Mesenchymal stem cell (in vitro differentiated cells and primary cell): Measurements from ENCODE around the gene STK11.

ENCODE experiments used
- DNase-seq: peaks from one replicate; pipeline ENCODE4 v3.0.0-alpha.2; 2013
- H2AFZ ChIP-seq: one replicate; pipeline ENCODE4 v1.6.1; 2013; ENCODE audit warnings: low read depth, mild to moderate bottlenecking, control low read depth, inconsistent platforms, low read length, moderate library complexity
- H2AK5ac ChIP-seq: 2 replicates; pipeline ENCODE4 v1.6.1; 2013; ENCODE audit warnings: low read length, moderate library complexity, mild to moderate bottlenecking, inconsistent platforms; ENCODE audit not compliant: severe bottlenecking
- H2BK120ac ChIP-seq: one replicate; pipeline ENCODE4 v1.6.1; 2013; ENCODE audit warnings: low read depth, mild to moderate bottlenecking, inconsistent platforms, low read length, moderate library complexity
- H2BK12ac ChIP-seq, 2 experiments: one replicate each; pipeline ENCODE4 v1.6.1; 2013; ENCODE audit warnings: inconsistent platforms in 2 of 2, low read length in 2 of 2, mild to moderate bottlenecking in 2 of 2, moderate library complexity in 2 of 2, control low read depth in 1 of 2
- H2BK15ac ChIP-seq: one replicate; pipeline ENCODE4 v1.6.1; 2013; ENCODE audit warnings: mild to moderate bottlenecking, low read depth, inconsistent platforms; ENCODE audit not compliant: poor library complexity, severe bottlenecking
- H2BK5ac ChIP-seq: 2 replicates; pipeline ENCODE4 v1.6.1; 2013; ENCODE audit warnings: low read depth, mild to moderate bottlenecking, low read length, control low read depth, inconsistent platforms; ENCODE audit not compliant: poor library complexity, severe bottlenecking
- H3K14ac ChIP-seq, 2 experiments: one replicate each; pipeline ENCODE4 v1.6.1; 2013; ENCODE audit warnings: inconsistent platforms in 2 of 2, low read length in 2 of 2, control low read depth in 1 of 2, mild to moderate bottlenecking in 1 of 2, moderate library complexity in 1 of 2
- H3K18ac ChIP-seq, 2 experiments: one replicate each; pipeline ENCODE4 v1.6.1; 2013; ENCODE audit warnings: inconsistent platforms in 2 of 2, low read length in 2 of 2, control low read depth in 1 of 2, low read depth in 1 of 2, mild to moderate bottlenecking in 1 of 2
- H3K23ac ChIP-seq, 2 experiments: one replicate each; pipeline ENCODE4 v1.6.1; 2013; ENCODE audit warnings: inconsistent platforms in 2 of 2, low read length in 2 of 2, mild to moderate bottlenecking in 2 of 2, moderate library complexity in 2 of 2, control low read depth in 1 of 2
- H3K27ac ChIP-seq: 2 replicates; pipeline ENCODE4 v1.5.1; 2013; ENCODE audit warnings: mild to moderate bottlenecking, moderate library complexity, low read length, control low read depth, inconsistent platforms; ENCODE audit not compliant: poor library complexity, severe bottlenecking
- H3K27me3 ChIP-seq, 2 experiments: 2 replicates each; pipeline versions ENCODE4 v1.6.1 to v1.7.0; 2013; ENCODE audit warnings: low read length in 2 of 2, mild to moderate bottlenecking in 2 of 2, moderate library complexity in 2 of 2, control low read depth in 1 of 2, inconsistent platforms in 1 of 2; ENCODE audit not compliant: control insufficient read depth in 1 of 2, insufficient read depth in 1 of 2
- H3K36me3 ChIP-seq, 2 experiments: 2 replicates each; pipeline versions ENCODE4 v1.6.1 to v1.7.0; 2013; ENCODE audit warnings: low read length in 2 of 2, control low read depth in 1 of 2, inconsistent platforms in 1 of 2, low read depth in 1 of 2, mild to moderate bottlenecking in 1 of 2; ENCODE audit not compliant: insufficient read depth in 2 of 2, control insufficient read depth in 1 of 2
- H3K4ac ChIP-seq, 2 experiments: one replicate each; pipeline ENCODE4 v1.6.1; 2013; ENCODE audit warnings: inconsistent platforms in 2 of 2, low read length in 2 of 2, mild to moderate bottlenecking in 2 of 2, moderate library complexity in 2 of 2, control low read depth in 1 of 2, low read depth in 1 of 2
- H3K4me1 ChIP-seq: 2 replicates; pipeline ENCODE4 v1.6.1; 2013; ENCODE audit warnings: low read depth, low read length, control low read depth; ENCODE audit not compliant: control insufficient read depth, insufficient read depth
- H3K4me2 ChIP-seq: 2 replicates; pipeline ENCODE4 v1.6.1; 2013; ENCODE audit warnings: low read length, mild to moderate bottlenecking, inconsistent platforms; ENCODE audit not compliant: poor library complexity, severe bottlenecking
- H3K4me3 ChIP-seq, 2 experiments: 2 replicates each; pipeline versions ENCODE4 v1.5.1 to v1.7.0; 2013; ENCODE audit warnings: low read length in 2 of 2, mild to moderate bottlenecking in 2 of 2, control low read depth in 1 of 2, low read depth in 1 of 2; ENCODE audit not compliant: insufficient read depth in 1 of 2
- H3K79me1 ChIP-seq: replicated peaks from 2 replicates; pipeline ENCODE4 v1.6.1; 2013; ENCODE audit warnings: mild to moderate bottlenecking, control low read depth, low read length, inconsistent platforms; ENCODE audit not compliant: poor library complexity, severe bottlenecking
- H3K9ac ChIP-seq: 2 replicates; pipeline ENCODE4 v1.7.0; 2013; ENCODE audit warnings: mild to moderate bottlenecking, low read length, moderate library complexity
- H3K9me3 ChIP-seq: 2 replicates; pipeline ENCODE4 v1.7.0; 2013; ENCODE audit warnings: mild to moderate bottlenecking, low read length; ENCODE audit not compliant: control insufficient read depth
- H4K8ac ChIP-seq: one replicate; pipeline ENCODE4 v1.6.1; 2013; ENCODE audit warnings: inconsistent platforms, mild to moderate bottlenecking, low read length, moderate library complexity
- H4K91ac ChIP-seq: one replicate; pipeline ENCODE4 v1.6.1; 2013; ENCODE audit warnings: mild to moderate bottlenecking, low read length, inconsistent platforms
- WGBS: methylation state at CpG from one replicate; pipeline ENCODE4 v1.1.7; 2013; ENCODE audit warnings: mixed read lengths; 5-methylcytosine and 5-hydroxymethylcytosine counted together

STK11 gene

GRCh38 chr19:1273263-1274041, 67.9 kb downstream of the STK11 start:
- peak overlapping the region in 1 of 2 experiments; percentile 24 for H3K4me3 ChIP-seq
- no peak overlapping the region for H2BK12ac ChIP-seq
- WGBS, result 94% methylated on average over 25 of the region's 25 CpGs
- H3K9me3 ChIP-seq, result no peaks in the 10 kb centered on the region
- H2AK5ac ChIP-seq, result no peak overlapping the region
- no peak overlapping the region for H3K4me2 ChIP-seq
- no peak overlapping the region for H2BK15ac ChIP-seq
- peak overlapping the region; percentile 65 for H4K91ac ChIP-seq
- H3K14ac ChIP-seq, result no peak overlapping the region
- no peaks in the 10 kb centered on the region for H3K27me3 ChIP-seq
- no peak overlapping the region for H2AFZ ChIP-seq
- DNase-seq, result no peak
- no peak overlapping the region for H3K18ac ChIP-seq
- peaks cover 52 to 63% of the 10 kb centered on the region in 2 experiments for H3K36me3 ChIP-seq
- H3K79me1 ChIP-seq, result peaks cover 15% of the 10 kb centered on the region
- no peak overlapping the region for H2BK5ac ChIP-seq
- H2BK120ac ChIP-seq, result no peak overlapping the region
- H3K9ac ChIP-seq, result peak overlapping the region; percentile 94
- H3K4me1 ChIP-seq, result peaks cover 50% of the 10 kb centered on the region
- H3K23ac ChIP-seq, result no peak overlapping the region
- H3K4ac ChIP-seq, result no peak overlapping the region
- H4K8ac ChIP-seq, result peak overlapping the region; percentile 60
- H3K27ac ChIP-seq, result peak overlapping the region; percentile 8

DNA sequence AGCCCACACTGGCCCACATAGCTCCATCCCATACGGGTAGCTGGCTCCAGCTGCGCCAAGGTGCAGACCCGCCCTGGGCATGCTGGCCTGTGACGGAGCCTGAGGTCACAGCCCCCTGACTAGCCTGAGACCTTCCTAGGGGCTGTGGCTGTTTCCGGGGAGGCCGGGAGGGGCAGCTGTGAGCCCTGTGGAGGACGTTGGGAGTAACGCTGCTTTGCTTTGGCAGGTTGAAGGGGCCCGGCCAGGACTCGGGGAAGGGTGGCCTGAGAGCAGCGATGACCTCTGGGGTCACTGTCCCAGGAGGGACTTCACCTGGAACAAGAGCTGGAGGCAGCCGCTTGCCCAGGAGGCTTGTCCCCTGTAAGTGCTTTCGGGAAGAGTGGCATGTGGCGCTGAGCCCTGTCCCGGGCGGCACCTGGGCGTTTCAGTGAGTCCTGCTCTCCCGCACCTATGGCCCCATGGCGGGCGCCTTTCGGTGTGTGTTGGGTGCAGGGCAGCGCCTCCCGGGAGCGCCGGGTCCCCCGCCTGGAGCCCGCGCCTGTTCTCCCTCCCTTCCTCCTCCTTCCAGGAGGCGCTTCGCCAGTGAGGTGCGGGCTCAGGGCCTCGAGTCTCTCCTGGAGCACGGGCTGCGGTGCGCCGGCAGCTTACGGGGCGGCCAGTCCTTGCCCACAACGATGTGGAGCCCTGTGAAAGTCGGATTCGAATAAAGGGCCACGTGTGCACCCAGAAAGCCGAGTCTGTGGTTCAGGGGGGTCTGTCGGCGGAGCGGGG, 68.7 kb downstream of the STK11 start:
- Histone ChIP-seq H4K8ac (peak overlapping the region; percentile 39), H3K27me3 (no peaks in the 10 kb centered on the region), H2BK120ac (no peak overlapping the region), H3K27ac (peak overlapping the region; percentile 15), H3K4me1 (peaks cover 46% of the 10 kb centered on the region), H4K91ac (no peak overlapping the region), H2BK5ac (no peak overlapping the region), H3K23ac (no peak overlapping the region), H3K4me2 (no peak overlapping the region), H3K9me3 (no peaks in the 10 kb centered on the region), H3K4me3 (peak overlapping the region in 1 of 2 experiments; percentile 88), H3K36me3 (peaks cover 58 to 70% of the 10 kb centered on the region in 2 experiments), H3K14ac (no peak overlapping the region), H3K18ac (no peak overlapping the region), H3K79me1 (peaks cover 19% of the 10 kb centered on the region), H2BK12ac (no peak overlapping the region), H2BK15ac (peak overlapping the region; percentile 37), H2AK5ac (no peak overlapping the region), H2AFZ (no peak overlapping the region), H3K9ac (peak overlapping the region; percentile 94), H3K4ac (peak overlapping the region in 1 of 2 experiments; percentile 57)
- DNase-seq, result no peak
- 94% methylated on average over 43 of the region's 46 CpGs for WGBS

GRCh38 chr19:1274852-1275259, 69.3 kb downstream of the STK11 start:
- Histone ChIP-seq H3K18ac (peak overlapping the region; percentile 48 to 56), H3K27me3 (no peaks in the 10 kb centered on the region), H2BK12ac (no peak overlapping the region), H3K9me3 (no peaks in the 10 kb centered on the region), H3K79me1 (peaks cover 22% of the 10 kb centered on the region), H3K23ac (no peak overlapping the region), H3K36me3 (peaks cover 62 to 76% of the 10 kb centered on the region in 2 experiments), H3K4ac (peak overlapping the region; percentile 24 to 57), H3K4me3 (peak overlapping the region; percentile 45 to 88), H3K14ac (no peak overlapping the region), H3K27ac (peak overlapping the region; percentile 37), H4K8ac (peak overlapping the region; percentile 93), H4K91ac (peak overlapping the region; percentile 25), H3K9ac (peak overlapping the region; percentile 94), H2BK5ac (peak overlapping the region; percentile 45), H2BK120ac (peak overlapping the region; percentile 46), H2AFZ (no peak overlapping the region), H2AK5ac (no peak overlapping the region), H2BK15ac (peak overlapping the region; percentile 37), H3K4me2 (peak overlapping the region; percentile 61), H3K4me1 (peaks cover 46% of the 10 kb centered on the region)
- DNase-seq, result no peak
- WGBS, result 56% methylated on average over 42 of the region's 44 CpGs
